Activated CD4-positive, alpha-beta T cell treated with anti-CD3 and anti-CD28 coated beads, Interleukin-2, Interleukin-4, amounts not matched to agents 100 ng/mL and 50 ng/mL, durations not matched to agents 16 hours and 8 hours (primary cell): ENCODE data around the gene OR8D1.

ENCODE experiments used
- DNase-seq: peaks from one replicate; pipeline ENCODE4 v3.0.0-alpha.2; 2020; ENCODE audit warnings: low spot score

The OR8D1 gene

GRCh38 chr11:124313849-124314248 lies at the start of gene OR8D1:
Gene OR8D1, minus strand, starts transcription at chr11:124313949. Its CDS starts 3,183 bp downstream, at chr11:124310766.
- no peak for DNase-seq

DNA sequence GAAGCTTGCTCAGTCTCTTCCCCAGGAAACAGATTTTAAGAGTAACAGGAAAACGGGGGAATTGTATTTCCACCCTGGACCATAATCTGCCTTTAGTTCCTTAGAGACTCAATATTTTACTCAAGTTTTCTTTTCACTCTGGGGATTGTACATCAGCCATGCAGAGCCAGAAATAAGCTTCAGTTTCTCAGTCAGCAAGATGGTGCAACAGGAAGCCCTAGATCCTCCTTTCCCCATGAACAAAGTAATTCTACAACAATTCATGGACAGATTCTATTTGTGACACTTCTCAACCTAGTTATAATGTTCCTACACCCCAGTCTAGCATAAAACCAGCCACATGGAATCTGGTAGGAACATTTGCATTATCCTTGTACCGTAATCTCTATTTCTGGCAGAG lies 45.8 kb upstream of the OR8D1 start:
- DNase-seq = no peak

GRCh38 chr11:124346311-124346955 lies 32.7 kb upstream of the OR8D1 start:
- DNase-seq = no peak

- DNase-seq = no peak
Measured at GRCh38 chr11:124344346-124344745, 30.6 kb upstream of the OR8D1 start.

DNA sequence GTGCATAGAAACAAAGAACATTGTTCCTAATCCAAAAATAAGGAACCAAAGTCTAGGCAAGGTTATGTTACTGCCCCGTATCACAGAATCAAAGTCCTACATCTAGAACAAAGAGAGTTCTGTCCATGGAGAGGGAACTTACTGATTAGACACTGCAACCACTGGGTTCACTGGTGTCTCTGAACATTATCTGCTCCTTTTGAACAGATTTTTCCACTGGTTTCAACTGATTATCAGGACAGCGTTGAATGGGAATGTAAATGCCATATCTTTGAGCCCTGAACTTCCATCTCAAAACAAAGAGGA lies 26.3 kb upstream of the OR8D1 start:
- no peak for DNase-seq

- DNase-seq = no peak
Measured at GRCh38 chr11:124339396-124340141, 25.8 kb upstream of the OR8D1 start.

- no peak for DNase-seq
Measured at GRCh38 chr11:124331873-124332272, 18.1 kb upstream of the OR8D1 start.

DNA sequence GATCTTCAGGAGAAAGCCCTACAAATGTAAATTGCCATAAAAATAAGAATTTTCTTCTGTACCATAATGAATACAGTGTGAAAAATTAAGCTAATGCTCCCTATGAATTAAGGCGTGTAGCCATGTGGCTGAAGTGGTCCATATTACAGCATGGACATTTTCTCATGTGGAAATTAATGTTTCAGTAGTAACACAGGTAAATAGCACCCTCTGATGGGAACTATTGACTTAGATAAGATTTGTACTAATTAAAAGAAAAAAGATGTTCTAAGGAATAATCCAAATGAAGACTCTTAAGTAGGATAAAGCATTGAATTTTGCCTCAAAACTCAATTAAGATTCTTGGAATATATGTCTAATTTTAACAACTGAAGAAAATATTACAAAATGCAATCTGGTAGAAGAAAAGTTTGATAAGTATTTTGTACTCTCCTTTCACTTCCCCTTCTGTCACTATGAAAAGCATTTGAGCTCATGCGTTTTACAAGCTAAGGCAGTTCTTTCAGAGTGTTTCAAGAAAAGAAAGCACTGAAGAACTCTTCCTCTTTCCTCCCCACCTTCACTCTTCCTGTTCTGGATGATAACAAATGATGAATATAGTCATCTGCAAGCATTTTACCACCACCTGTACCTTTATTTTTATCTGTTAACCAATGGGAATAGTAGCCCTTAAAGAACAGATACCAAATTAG lies 16.2 kb upstream of the OR8D1 start:
- no peak for DNase-seq

DNA sequence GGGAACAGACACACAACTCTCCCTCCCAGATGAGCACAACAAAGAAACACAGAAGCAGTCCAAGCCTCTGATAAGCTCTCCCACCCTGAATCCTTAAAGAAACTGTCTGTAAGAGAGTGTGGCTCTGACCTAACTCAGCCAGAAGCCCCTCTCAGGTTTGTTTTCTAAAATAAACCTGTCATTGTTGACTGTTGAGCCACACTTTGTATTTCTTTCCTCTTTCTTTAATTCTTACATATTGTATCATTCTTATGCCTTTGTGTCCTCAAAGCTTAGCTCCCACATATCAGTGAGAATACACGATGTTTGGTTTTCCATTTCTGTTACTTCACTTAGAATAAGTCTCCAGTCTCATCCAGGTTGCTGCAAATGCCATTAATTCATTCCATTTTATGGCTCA lies 14.0 kb upstream of the OR8D1 start:
- no peak for DNase-seq

DNA sequence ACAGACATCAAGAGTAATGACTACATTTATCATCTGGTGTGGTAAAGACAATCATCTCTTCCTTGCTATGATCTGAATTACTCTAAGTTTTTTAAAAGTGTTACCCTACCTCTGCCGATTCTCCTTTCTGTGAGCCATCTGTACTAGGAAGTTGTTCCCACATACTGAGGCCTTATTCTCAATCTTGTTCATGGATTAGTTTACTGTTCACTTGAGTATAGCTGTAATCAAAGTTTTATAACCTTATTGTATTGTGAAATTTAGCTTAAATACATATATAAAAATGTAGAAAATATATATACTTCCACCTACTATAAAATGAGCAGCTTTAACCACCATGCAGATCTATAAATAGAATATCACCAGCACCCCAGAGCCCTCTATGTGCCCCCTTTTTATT lies 8.6 kb upstream of the OR8D1 start:
- DNase-seq = no peak

DNA sequence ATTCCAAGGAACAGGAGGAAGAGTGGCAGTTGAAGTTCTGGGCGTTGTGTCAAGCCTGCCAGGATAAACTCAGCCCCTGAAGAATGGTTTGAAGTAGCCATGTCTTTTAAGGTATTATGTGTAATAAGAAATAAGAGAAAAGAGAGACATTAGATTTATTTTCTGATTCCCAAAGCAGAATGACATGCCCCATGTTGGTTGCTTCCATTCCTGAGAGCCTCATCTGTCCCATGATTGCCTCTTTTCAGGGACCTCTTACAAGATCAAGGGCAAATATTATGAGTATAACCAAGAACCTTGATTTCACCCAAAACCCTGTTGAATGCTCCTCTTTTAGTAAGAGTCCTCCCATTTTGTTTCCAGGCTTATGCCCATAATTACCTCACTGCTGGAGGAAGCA lies 6.3 kb upstream of the OR8D1 start, which contains the start of gene OR8D2:
Gene OR8D2 (minus strand): TSS at position 101 of the 400 bp plus-strand sequence. CDS start 0 bp downstream, at position 101.
- no peak for DNase-seq

DNA sequence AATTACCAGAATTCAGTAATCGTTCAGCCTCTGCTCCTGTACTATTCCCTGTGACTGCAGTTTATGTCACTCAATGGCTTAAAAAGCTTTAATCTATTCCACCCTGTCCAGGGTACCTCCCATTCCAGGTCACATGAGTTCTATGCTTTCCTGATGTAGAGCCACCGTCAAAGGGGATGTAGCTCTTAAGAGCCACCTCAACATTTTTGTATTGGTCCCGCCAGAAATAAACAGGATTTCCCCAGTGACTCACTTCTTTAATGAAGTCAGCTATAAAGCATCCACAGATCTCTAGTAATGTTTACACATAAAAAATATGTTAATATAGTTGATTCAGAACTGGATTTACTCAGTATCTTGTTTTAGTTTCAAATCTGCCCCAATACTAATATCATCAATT lies 1.3 kb upstream of the OR8D1 start:
- DNase-seq = no peak

- DNase-seq = no peak
Measured at GRCh38 chr11:124313131-124313530, 618 bp downstream of the OR8D1 start.

- DNase-seq = no peak
Measured at GRCh38 chr11:124311670-124312069, 2.1 kb downstream of the OR8D1 start.

DNA sequence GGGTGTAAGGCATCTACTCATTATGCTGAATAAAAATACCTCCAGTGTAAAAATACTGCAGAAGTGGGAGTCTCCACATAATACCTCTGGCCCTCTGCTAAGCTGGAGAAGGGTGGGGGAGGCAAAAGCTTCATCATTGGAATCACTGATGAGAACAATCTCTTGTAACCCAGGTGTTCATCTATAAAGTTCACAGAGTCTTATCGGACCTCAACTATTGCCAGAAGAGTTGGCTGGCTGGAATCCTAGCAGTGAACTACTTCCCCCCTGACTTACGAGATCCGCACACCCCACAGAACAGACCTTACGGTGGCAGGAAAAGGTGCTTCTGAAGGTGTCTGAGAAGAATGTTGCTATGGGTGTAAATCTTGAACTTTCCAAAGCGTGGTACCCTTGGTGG lies 2.5 kb downstream of the OR8D1 start:
- no peak for DNase-seq

- no peak for DNase-seq
Measured at GRCh38 chr11:124310721-124311120, 3.0 kb downstream of the OR8D1 start.

DNA sequence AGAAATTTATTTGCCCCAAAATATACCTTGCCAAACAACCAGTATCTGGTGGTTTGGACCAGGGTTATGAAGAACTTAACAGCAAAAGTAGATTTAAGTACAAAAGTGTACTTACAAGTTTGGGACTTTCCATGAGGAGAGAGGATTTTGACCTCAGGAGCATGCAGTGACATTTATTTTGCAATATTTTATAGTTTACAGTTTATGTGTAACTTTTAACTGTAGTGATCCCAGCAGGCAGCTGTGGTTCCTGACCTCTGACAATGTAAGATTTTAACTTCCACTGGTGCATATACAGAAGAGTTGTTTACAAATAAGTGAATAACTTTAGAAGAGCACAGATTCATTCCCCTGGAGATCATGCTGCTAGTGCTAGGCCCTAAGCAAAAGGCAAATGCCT lies 6.7 kb downstream of the OR8D1 start:
- no peak for DNase-seq

DNA sequence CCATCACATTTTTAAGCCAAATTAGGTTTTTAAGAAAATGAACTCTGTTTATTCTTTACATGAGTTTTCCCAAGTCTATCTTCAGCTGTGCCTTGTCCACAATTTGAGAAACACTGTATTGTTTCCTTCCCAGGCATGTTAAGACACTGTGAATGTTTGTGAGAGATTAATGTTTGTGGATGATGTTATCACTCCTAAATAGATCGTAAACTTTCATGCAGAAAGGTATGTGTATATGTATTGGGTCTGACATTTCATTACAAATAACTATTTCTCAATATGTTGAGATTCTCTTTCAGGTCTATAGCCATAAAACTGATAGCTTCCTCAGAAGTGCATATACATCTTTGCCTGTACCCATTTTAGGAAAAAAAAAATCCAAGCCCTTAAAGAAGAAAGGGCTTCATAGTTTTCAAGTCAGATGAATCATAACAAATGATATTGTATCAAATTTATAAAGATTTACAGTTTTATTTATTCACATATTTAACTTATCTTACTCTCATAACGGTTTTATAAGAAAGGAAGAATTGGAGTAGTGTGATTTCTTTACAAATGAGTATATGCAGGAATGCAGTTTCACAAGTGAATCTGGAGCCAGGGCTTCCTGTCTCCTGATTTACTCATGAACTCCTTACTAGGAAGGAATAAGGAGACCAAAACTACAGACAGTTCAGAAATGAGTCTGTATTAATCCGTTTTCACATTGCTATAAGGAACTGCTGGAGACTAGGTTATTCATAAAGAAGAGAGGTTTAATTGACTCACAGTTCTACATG lies 11.2 kb downstream of the OR8D1 start:
- DNase-seq = no peak

- DNase-seq = no peak
Measured at GRCh38 chr11:124301548-124301947, 12.2 kb downstream of the OR8D1 start.

DNA sequence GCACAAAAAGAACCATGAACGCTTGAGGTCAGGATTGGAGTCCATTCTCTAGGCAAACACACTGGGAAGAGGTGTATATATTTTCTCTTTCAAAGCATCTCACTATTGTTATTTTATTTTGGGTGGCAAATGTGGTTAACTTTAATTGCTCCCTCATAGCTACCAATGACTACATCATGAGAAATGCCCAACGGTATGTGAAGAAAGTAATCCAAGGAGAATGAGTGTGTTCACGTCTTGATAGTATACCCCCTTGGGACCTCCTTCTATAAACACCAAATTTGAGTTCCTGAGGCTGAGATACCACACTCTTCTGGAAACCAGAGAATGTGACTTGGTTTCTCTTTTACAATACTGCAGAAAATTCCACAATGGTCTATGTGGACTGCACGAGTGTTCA lies 15.8 kb downstream of the OR8D1 start:
- no peak for DNase-seq

GRCh38 chr11:124296016-124296415 lies 17.7 kb downstream of the OR8D1 start:
- no peak for DNase-seq

GRCh38 chr11:124294687-124295086 lies 19.1 kb downstream of the OR8D1 start:
- DNase-seq = no peak
